ENCODE results near the gene TRIM38.

DNA sequence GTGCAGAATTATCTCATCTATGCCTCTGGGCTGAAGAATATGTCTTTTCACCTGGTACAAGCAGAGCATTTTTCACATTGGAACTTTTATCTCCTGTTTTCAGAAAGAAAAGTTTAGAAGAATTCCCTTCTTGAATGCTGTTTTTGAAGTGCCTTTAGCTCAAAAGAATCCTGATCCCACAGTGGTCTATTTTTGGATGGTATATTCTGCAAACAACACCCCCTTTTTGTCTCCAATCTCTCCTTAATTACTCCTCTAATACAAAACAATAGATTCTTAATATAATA is 66.9 kb downstream of the TRIM38 start:
- TF ChIP-seq POLR2AphosphoS5 (IDR thresholded peaks at IDR 0.05; ENCODE audit: borderline replicate concordance, low read depth, low read length) (no peak), EZH2 (IDR thresholded peaks at IDR 0.05) (no peak), FOXP2 (optimal IDR thresholded peaks at IDR 0.05; ENCODE audit: control extremely low read depth, extremely low read length, insufficient read depth) (no peak)

All from SK-N-MC (cell line).